ENCODE measurements around the gene DERL2.

Gene DERL2

DNA sequence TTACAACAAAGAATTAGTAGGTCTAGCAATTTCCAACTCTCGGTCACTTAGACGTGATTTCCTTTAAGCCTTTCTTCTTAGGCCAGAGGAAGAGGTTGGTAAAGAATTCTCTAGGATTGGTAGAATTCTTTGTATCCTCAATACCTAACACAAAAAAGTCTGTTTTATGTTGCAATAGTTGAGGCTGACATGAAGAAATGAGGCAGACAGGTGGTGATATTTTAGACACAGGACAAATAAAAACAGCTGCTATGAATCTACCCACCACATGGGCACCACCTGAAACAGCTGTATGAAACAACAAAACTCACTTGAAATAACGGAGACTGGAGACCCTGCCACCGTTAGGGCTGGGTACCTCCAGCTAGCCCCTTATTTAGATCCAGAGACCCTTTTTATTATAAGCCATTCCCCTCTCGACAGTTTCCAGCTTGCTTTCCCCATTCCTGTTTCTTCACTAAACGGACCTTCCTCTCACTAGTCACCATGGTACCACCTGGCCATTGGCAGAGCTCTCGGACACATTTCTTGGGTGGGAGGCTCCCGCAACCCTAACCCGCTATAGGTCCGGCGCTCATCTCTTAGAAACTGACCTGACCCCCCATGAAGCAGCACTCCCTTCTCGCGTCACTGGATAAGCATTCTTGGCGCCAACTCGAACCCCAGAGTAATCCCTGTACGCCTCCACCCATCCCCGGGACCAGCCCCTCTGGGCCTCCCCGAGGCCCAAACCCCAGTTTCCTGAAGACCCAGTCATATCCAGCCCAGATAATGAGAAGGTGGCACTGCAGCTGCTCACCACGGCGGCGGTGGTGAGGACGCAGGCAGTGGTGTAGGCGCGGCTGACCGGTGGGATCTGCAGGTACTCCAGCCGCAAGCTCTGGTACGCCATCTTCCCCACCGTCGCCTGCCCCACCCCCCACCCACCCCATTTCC, at the start of gene DERL2:
Gene DERL2, minus strand, starts transcription at position 909 of the 936 bp plus-strand sequence. Its CDS starts 17 bp downstream, at position 892.
- TF ChIP-seq CREB1 (IDR thresholded peaks at IDR 0.05; ENCODE audit: low read depth) (no peak), TEAD4 (IDR thresholded peaks at IDR 0.05) (0 out of 2 replicates have a peak, but pooled peaks have one; percentile 9), NFIC (IDR thresholded peaks at IDR 0.05) (no peak), ZBTB7A (IDR thresholded peaks at IDR 0.05; ENCODE audit: low read depth) (no peak), YY1 (IDR thresholded peaks at IDR 0.05; ENCODE audit: low read depth) (peak; percentile 88), EP300 (IDR thresholded peaks at IDR 0.05; ENCODE audit: borderline replicate concordance) (no peak), TAF1 (IDR thresholded peaks at IDR 0.05; ENCODE audit: low read depth) (peak; percentile 78), CEBPB (IDR thresholded peaks at IDR 0.05) (no peak)
- TF ChIP-seq, protein P1, sequence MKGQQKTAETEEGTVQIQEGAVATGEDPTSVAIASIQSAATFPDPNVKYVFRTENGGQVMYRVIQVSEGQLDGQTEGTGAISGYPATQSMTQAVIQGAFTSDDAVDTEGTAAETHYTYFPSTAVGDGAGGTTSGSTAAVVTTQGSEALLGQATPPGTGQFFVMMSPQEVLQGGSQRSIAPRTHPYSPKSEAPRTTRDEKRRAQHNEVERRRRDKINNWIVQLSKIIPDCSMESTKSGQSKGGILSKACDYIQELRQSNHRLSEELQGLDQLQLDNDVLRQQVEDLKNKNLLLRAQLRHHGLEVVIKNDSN (IDR thresholded peaks at IDR 0.05), result no peak

DNA sequence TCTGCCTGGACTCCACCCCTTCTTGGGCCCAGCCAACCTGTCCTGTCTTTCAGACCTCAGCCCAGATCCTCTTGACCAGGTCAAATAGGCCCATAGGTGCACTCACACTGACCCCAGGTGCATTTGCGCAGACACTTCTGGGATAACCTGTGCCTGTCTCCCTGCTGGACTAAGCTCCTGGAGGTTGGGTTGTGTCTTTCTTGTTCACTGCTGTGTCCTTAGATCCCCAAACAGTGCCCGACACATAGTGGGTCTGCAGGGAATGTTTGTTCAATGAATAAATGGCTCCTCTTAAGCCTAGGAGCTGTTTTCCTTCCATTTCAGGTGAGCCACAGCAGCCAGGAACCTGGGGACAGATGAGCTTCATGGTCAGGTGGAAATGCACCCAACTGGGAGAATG, 49.5 kb upstream of the DERL2 start:
- TF ChIP-seq EP300 (IDR thresholded peaks at IDR 0.05; ENCODE audit: borderline replicate concordance) (no peak), CEBPB (IDR thresholded peaks at IDR 0.05) (no peak), FOXM1 (IDR thresholded peaks at IDR 0.05; ENCODE audit: borderline replicate concordance, low read depth) (no peak), TCF12 (IDR thresholded peaks at IDR 0.05; ENCODE audit: low read depth) (no peak), TEAD4 (IDR thresholded peaks at IDR 0.05) (no peak), YY1 (IDR thresholded peaks at IDR 0.05; ENCODE audit: low read depth) (no peak), RAD21 (IDR thresholded peaks at IDR 0.05; ENCODE audit: low read depth) (no peak), NFIC (IDR thresholded peaks at IDR 0.05) (no peak), CREB1 (IDR thresholded peaks at IDR 0.05; ENCODE audit: low read depth) (no peak)
- TF ChIP-seq, protein P2, sequence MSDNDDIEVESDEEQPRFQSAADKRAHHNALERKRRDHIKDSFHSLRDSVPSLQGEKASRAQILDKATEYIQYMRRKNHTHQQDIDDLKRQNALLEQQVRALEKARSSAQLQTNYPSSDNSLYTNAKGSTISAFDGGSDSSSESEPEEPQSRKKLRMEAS (IDR thresholded peaks at IDR 0.05), result no peak

DNA sequence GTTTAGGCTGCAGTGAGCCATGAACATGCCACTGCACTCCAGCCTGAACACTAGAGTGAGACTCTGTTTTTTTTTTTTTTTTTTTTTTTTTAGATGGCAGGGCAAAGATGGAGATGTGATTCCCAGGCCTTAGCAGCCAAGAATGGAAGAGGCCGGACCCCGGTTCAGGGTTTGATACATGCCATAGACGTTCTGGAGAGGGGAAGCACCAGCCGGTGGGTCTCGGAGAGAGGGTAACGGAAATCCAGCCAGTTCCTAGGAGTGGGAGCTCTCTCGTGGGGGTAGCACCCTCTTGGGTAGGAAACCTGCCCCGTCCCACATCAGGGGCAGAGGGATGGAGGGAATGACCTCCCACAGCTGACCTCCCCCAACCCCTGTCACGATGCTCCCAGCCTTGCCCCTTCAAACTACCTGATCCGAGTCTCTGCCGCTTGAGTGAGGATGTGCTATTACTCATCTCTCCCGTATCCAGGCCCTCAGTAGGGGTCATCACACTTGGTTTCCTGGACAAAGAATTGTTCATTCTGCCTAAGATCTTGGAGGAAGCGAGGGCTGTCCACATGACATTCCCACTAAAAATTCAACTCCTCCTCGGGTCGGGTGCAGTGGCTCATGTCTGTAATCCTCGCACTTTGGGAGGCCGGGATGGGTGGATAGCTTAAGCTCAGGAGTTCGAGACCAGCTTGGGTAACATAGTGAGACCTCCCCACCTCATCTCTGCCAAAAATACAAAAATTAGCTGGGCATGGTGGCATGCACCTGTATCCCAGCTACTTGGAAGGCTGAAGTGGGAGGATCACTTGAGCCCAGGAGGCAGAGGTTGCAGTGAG, 47.7 kb upstream of the DERL2 start:
- TF ChIP-seq ZBTB7A (IDR thresholded peaks at IDR 0.05; ENCODE audit: low read depth), result no peak

DNA sequence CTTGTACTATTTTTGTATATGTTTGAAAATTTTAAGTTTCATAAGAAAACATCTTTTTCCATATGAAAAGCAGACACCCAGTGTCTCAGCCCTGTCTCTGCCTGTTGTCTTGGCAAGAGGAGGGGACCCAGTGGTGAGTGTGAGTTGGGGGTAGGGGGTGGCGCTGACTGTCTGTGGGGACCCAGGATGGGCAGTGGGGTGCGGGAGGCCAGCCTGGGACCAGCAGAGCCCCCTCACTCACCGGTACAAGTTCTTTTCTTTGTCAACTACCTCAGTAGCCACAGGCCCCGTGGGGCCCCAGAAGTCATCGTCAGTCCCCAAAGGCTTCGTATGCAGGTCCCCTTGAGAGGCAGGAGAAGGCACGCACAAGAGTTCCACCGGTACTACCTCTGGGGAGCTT, 46.6 kb upstream of the DERL2 start:
- TF ChIP-seq CREB1 (IDR thresholded peaks at IDR 0.05; ENCODE audit: low read depth) (no peak), YY1 (IDR thresholded peaks at IDR 0.05; ENCODE audit: low read depth) (no peak), CEBPB (IDR thresholded peaks at IDR 0.05) (no peak), TCF12 (IDR thresholded peaks at IDR 0.05; ENCODE audit: low read depth) (no peak), TEAD4 (IDR thresholded peaks at IDR 0.05) (no peak), TAF1 (IDR thresholded peaks at IDR 0.05; ENCODE audit: low read depth) (no peak), NFIC (IDR thresholded peaks at IDR 0.05) (no peak), EGR1 (IDR thresholded peaks at IDR 0.05) (no peak), FOXM1 (IDR thresholded peaks at IDR 0.05; ENCODE audit: borderline replicate concordance, low read depth) (no peak), EP300 (IDR thresholded peaks at IDR 0.05; ENCODE audit: borderline replicate concordance) (no peak), ZBTB7A (IDR thresholded peaks at IDR 0.05; ENCODE audit: low read depth) (no peak), RAD21 (IDR thresholded peaks at IDR 0.05; ENCODE audit: low read depth) (no peak)
- TF ChIP-seq, protein P2 (IDR thresholded peaks at IDR 0.05), result no peak
- TF ChIP-seq, protein P3, sequence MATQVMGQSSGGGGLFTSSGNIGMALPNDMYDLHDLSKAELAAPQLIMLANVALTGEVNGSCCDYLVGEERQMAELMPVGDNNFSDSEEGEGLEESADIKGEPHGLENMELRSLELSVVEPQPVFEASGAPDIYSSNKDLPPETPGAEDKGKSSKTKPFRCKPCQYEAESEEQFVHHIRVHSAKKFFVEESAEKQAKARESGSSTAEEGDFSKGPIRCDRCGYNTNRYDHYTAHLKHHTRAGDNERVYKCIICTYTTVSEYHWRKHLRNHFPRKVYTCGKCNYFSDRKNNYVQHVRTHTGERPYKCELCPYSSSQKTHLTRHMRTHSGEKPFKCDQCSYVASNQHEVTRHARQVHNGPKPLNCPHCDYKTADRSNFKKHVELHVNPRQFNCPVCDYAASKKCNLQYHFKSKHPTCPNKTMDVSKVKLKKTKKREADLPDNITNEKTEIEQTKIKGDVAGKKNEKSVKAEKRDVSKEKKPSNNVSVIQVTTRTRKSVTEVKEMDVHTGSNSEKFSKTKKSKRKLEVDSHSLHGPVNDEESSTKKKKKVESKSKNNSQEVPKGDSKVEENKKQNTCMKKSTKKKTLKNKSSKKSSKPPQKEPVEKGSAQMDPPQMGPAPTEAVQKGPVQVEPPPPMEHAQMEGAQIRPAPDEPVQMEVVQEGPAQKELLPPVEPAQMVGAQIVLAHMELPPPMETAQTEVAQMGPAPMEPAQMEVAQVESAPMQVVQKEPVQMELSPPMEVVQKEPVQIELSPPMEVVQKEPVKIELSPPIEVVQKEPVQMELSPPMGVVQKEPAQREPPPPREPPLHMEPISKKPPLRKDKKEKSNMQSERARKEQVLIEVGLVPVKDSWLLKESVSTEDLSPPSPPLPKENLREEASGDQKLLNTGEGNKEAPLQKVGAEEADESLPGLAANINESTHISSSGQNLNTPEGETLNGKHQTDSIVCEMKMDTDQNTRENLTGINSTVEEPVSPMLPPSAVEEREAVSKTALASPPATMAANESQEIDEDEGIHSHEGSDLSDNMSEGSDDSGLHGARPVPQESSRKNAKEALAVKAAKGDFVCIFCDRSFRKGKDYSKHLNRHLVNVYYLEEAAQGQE (IDR thresholded peaks at IDR 0.05; ENCODE audit: low read depth), result no peak
- TF ChIP-seq, protein P1 (IDR thresholded peaks at IDR 0.05), result no peak

DNA sequence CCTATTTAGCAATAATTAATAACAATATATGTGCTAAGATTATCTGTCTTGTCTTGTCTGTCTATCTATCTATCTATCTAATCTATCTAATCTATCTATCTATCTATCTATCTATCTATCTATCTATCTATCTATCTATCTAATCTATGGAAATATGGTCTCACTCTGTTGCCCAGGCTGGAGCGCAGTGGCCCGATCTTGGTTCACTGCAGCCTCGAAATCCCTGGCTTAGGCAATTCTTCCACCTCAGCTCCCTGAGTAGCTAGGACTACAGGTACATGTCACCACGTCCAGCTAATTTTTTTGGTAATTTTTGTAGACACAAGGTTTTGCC, 45.1 kb upstream of the DERL2 start:
- TF ChIP-seq, protein P1 (IDR thresholded peaks at IDR 0.05), result no peak
- no peak for TF ChIP-seq ZBTB7A (IDR thresholded peaks at IDR 0.05; ENCODE audit: low read depth)
- TF ChIP-seq EGR1 (IDR thresholded peaks at IDR 0.05), result no peak
- TF ChIP-seq CEBPB (IDR thresholded peaks at IDR 0.05), result no peak
- TF ChIP-seq TCF12 (IDR thresholded peaks at IDR 0.05; ENCODE audit: low read depth), result no peak
- no peak for TF ChIP-seq NFIC (IDR thresholded peaks at IDR 0.05)
- TF ChIP-seq, protein P2 (IDR thresholded peaks at IDR 0.05), result no peak
- TF ChIP-seq YY1 (IDR thresholded peaks at IDR 0.05; ENCODE audit: low read depth), result no peak
- TF ChIP-seq FOXM1 (IDR thresholded peaks at IDR 0.05; ENCODE audit: borderline replicate concordance, low read depth), result no peak
- no peak for TF ChIP-seq TEAD4 (IDR thresholded peaks at IDR 0.05)
- no peak for TF ChIP-seq TAF1 (IDR thresholded peaks at IDR 0.05; ENCODE audit: low read depth)
- no peak for TF ChIP-seq EP300 (IDR thresholded peaks at IDR 0.05; ENCODE audit: borderline replicate concordance)
- TF ChIP-seq, protein P3 (IDR thresholded peaks at IDR 0.05; ENCODE audit: low read depth), result no peak
- no peak for TF ChIP-seq RAD21 (IDR thresholded peaks at IDR 0.05; ENCODE audit: low read depth)
- TF ChIP-seq CREB1 (IDR thresholded peaks at IDR 0.05; ENCODE audit: low read depth), result no peak

Measured in Ishikawa (cell line).